Measurements from ENCODE around the gene ANK3. TPM values are rescaled to one million over a fixed set of nuclear protein-coding genes. Genes with fewer than 3 reads are reported as not detected.

The ANK3 gene
- total and polyA plus RNA-seq, 2 experiments from 2014 or later = 46.5 to 85.2 TPM

DNA sequence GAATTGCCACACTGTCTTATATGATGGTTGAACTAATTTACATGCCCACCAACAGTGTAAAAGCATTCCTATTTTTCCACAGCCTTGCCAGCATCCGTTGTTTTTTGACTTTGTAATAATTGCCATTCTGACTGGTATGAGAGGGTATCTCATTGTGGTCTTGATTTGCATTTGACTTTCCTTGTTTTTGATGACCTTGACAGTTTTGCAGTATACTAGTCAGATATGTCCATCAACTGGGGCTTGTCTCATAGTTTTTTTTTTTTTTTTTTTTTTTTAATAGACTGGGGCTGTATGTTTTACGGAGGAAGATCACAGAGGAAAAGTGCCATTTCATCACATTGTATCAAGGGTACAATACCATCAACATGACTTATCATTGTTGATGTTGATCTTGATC, 220.6 kb downstream of the ANK3 start:
- Mint-ChIP-seq H3K4me1 (peaks cover 5% of the 10 kb centered on the region; the same call in 2 of the 3 replicates), H3K36me3 (ENCODE audit: low read depth) (no peaks in the 10 kb centered on the region), H3K9me3 (no peaks in the 10 kb centered on the region), H3K4me3 (no peak overlapping the region), H3K27me3 (ENCODE audit: insufficient read depth, low read depth, poor library complexity) (no peaks in the 10 kb centered on the region), H3K27ac (no peak overlapping the region)
- no peak overlapping the region for H3K27ac ChIP-seq (ENCODE audit: low read depth)
- no peaks in the 10 kb centered on the region for H3K79me2 ChIP-seq (replicated peaks; ENCODE audit: insufficient read depth)
- H3K4me1 ChIP-seq (ENCODE audit: insufficient read depth) = 0 out of 2 replicates have a peak, but pooled peaks cover under 1% of the 10 kb centered on the region
- H4K20me1 ChIP-seq (replicated peaks; ENCODE audit: insufficient read depth) = no peaks in the 10 kb centered on the region
- H3K27me3 ChIP-seq (ENCODE audit: insufficient read depth) = no peaks in the 10 kb centered on the region
- H3K4me3 ChIP-seq = no peak overlapping the region
- H2AFZ ChIP-seq = no peak overlapping the region
- DNase-seq (ENCODE audit: low spot score) (no peak), ATAC-seq (no peak)
- H3K4me2 ChIP-seq = no peak overlapping the region
- no peaks in the 10 kb centered on the region for H3K36me3 ChIP-seq (ENCODE audit: insufficient read depth)
- no peaks in the 10 kb centered on the region for H3K9me2 ChIP-seq (ENCODE audit: insufficient read depth)
- no peaks in the 10 kb centered on the region for H3F3A ChIP-seq (replicated peaks; ENCODE audit: low read depth)
- TF ChIP-seq NANOG (IDR thresholded peaks at IDR 0.05; ENCODE audit: borderline replicate concordance) (no peak), JUNB (IDR thresholded peaks at IDR 0.05; ENCODE audit: unreplicated experiment) (no peak), ZNF331 (CRISPR knock-in tag; IDR thresholded peaks at IDR 0.05; ENCODE audit: low read depth) (no peak), EZH2 (IDR thresholded peaks at IDR 0.05; ENCODE audit: low read depth, unreplicated experiment) (no peak), STAT1 (IDR thresholded peaks at IDR 0.05; ENCODE audit: unreplicated experiment) (no peak), EZH2phosphoT487 (IDR thresholded peaks at IDR 0.05; ENCODE audit: unreplicated experiment) (no peak), CREB1 (CRISPR knock-in tag; IDR thresholded peaks at IDR 0.05; ENCODE audit: low read depth) (no peak), POLR2AphosphoS5 (IDR thresholded peaks at IDR 0.05; ENCODE audit: low read depth) (no peak), ZNF114 (CRISPR knock-in tag; IDR thresholded peaks at IDR 0.05) (no peak)
- TF ChIP-seq, protein P1, sequence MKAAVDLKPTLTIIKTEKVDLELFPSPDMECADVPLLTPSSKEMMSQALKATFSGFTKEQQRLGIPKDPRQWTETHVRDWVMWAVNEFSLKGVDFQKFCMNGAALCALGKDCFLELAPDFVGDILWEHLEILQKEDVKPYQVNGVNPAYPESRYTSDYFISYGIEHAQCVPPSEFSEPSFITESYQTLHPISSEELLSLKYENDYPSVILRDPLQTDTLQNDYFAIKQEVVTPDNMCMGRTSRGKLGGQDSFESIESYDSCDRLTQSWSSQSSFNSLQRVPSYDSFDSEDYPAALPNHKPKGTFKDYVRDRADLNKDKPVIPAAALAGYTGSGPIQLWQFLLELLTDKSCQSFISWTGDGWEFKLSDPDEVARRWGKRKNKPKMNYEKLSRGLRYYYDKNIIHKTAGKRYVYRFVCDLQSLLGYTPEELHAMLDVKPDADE (IDR thresholded peaks at IDR 0.05) = no peak
- TF ChIP-seq, protein P2, sequence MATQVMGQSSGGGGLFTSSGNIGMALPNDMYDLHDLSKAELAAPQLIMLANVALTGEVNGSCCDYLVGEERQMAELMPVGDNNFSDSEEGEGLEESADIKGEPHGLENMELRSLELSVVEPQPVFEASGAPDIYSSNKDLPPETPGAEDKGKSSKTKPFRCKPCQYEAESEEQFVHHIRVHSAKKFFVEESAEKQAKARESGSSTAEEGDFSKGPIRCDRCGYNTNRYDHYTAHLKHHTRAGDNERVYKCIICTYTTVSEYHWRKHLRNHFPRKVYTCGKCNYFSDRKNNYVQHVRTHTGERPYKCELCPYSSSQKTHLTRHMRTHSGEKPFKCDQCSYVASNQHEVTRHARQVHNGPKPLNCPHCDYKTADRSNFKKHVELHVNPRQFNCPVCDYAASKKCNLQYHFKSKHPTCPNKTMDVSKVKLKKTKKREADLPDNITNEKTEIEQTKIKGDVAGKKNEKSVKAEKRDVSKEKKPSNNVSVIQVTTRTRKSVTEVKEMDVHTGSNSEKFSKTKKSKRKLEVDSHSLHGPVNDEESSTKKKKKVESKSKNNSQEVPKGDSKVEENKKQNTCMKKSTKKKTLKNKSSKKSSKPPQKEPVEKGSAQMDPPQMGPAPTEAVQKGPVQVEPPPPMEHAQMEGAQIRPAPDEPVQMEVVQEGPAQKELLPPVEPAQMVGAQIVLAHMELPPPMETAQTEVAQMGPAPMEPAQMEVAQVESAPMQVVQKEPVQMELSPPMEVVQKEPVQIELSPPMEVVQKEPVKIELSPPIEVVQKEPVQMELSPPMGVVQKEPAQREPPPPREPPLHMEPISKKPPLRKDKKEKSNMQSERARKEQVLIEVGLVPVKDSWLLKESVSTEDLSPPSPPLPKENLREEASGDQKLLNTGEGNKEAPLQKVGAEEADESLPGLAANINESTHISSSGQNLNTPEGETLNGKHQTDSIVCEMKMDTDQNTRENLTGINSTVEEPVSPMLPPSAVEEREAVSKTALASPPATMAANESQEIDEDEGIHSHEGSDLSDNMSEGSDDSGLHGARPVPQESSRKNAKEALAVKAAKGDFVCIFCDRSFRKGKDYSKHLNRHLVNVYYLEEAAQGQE (IDR thresholded peaks at IDR 0.05; ENCODE audit: unreplicated experiment) = no peak
- TF ChIP-seq, protein P3, sequence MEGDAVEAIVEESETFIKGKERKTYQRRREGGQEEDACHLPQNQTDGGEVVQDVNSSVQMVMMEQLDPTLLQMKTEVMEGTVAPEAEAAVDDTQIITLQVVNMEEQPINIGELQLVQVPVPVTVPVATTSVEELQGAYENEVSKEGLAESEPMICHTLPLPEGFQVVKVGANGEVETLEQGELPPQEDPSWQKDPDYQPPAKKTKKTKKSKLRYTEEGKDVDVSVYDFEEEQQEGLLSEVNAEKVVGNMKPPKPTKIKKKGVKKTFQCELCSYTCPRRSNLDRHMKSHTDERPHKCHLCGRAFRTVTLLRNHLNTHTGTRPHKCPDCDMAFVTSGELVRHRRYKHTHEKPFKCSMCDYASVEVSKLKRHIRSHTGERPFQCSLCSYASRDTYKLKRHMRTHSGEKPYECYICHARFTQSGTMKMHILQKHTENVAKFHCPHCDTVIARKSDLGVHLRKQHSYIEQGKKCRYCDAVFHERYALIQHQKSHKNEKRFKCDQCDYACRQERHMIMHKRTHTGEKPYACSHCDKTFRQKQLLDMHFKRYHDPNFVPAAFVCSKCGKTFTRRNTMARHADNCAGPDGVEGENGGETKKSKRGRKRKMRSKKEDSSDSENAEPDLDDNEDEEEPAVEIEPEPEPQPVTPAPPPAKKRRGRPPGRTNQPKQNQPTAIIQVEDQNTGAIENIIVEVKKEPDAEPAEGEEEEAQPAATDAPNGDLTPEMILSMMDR (conservative IDR thresholded peaks at IDR 0.05; ENCODE audit: low read depth in 2 of 2) = no peak
- TF ChIP-seq, protein P4, sequence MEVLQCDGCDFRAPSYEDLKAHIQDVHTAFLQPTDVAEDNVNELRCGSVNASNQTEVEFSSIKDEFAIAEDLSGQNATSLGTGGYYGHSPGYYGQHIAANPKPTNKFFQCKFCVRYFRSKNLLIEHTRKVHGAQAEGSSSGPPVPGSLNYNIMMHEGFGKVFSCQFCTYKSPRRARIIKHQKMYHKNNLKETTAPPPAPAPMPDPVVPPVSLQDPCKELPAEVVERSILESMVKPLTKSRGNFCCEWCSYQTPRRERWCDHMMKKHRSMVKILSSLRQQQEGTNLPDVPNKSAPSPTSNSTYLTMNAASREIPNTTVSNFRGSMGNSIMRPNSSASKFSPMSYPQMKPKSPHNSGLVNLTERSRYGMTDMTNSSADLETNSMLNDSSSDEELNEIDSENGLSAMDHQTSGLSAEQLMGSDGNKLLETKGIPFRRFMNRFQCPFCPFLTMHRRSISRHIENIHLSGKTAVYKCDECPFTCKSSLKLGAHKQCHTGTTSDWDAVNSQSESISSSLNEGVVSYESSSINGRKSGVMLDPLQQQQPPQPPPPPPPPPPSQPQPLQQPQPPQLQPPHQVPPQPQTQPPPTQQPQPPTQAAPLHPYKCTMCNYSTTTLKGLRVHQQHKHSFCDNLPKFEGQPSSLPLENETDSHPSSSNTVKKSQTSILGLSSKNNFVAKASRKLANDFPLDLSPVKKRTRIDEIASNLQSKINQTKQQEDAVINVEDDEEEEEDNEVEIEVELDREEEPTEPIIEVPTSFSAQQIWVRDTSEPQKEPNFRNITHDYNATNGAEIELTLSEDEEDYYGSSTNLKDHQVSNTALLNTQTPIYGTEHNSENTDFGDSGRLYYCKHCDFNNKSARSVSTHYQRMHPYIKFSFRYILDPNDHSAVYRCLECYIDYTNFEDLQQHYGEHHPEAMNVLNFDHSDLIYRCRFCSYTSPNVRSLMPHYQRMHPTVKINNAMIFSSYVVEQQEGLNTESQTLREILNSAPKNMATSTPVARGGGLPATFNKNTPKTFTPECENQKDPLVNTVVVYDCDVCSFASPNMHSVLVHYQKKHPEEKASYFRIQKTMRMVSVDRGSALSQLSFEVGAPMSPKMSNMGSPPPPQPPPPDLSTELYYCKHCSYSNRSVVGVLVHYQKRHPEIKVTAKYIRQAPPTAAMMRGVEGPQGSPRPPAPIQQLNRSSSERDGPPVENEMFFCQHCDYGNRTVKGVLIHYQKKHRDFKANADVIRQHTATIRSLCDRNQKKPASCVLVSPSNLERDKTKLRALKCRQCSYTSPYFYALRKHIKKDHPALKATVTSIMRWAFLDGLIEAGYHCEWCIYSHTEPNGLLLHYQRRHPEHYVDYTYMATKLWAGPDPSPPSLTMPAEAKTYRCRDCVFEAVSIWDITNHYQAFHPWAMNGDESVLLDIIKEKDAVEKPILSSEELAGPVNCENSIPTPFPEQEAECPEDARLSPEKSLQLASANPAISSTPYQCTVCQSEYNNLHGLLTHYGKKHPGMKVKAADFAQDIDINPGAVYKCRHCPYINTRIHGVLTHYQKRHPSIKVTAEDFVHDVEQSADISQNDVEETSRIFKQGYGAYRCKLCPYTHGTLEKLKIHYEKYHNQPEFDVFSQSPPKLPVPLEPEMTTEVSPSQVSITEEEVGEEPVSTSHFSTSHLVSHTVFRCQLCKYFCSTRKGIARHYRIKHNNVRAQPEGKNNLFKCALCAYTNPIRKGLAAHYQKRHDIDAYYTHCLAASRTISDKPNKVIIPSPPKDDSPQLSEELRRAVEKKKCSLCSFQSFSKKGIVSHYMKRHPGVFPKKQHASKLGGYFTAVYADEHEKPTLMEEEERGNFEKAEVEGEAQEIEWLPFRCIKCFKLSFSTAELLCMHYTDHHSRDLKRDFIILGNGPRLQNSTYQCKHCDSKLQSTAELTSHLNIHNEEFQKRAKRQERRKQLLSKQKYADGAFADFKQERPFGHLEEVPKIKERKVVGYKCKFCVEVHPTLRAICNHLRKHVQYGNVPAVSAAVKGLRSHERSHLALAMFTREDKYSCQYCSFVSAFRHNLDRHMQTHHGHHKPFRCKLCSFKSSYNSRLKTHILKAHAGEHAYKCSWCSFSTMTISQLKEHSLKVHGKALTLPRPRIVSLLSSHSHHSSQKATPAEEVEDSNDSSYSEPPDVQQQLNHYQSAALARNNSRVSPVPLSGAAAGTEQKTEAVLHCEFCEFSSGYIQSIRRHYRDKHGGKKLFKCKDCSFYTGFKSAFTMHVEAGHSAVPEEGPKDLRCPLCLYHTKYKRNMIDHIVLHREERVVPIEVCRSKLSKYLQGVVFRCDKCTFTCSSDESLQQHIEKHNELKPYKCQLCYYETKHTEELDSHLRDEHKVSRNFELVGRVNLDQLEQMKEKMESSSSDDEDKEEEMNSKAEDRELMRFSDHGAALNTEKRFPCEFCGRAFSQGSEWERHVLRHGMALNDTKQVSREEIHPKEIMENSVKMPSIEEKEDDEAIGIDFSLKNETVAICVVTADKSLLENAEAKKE (CRISPR knock-in tag; IDR thresholded peaks at IDR 0.05) = no peak

All from GM23338 (cell line).